ENCODE measurements around the gene BBC3.
"Not testable (repeated sequence)": the region's sequence is repeated elsewhere in the genome, so short reads cannot be mapped to it uniquely, and the experiment has no call there.

The BBC3 gene

GRCh38 chr19:47257411-47258169, 26.6 kb upstream of the BBC3 start:
- DNase-seq: no peak

DNA sequence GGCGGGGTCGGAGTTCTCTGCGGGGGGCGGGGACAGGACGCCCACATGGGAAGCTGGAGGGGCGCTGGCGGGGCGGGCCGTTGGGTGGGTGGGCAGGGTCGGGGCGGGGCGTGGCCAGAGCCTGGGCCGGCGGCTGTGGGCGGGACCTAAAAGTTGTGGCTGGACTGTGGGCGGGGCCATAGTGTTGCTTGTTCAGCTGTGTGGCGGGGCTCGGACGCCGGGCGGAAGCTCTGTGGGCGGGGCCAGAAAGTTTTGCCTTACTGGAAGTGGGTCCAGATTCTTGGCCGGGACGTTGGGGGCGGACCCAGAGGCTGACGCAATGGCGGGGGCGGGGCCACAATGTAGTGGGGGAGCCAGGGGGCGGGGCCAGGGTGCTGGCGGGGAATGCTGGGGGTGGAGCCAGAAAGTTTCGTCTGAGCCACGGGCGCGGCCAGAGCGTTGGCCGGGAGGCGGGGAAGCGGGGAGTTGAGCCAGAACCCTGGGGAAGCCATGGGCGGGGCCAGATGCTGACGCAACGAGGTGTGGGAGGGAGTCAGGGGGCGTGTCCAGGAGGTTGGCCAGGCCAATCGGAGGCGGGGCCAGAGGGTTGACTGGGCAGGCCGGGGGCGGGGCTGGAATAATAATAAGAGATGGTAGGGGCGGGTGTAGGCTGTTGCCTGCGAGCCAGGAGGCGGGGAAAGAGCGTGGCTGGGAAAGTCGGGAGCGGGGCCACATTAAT, 25.9 kb upstream of the BBC3 start:
- DNase-seq: peak; percentile 99 to 100

- DNase-seq: peak; percentile 93 to 94
These were observed 25.1 kb upstream of the BBC3 start, which contains the start of gene CCDC9 for GRCh38 chr19:47255879-47256692. TSS of gene CCDC9 (plus strand) at chr19:47256525. CDS start at chr19:47258401, 1,876 bp downstream.

DNA sequence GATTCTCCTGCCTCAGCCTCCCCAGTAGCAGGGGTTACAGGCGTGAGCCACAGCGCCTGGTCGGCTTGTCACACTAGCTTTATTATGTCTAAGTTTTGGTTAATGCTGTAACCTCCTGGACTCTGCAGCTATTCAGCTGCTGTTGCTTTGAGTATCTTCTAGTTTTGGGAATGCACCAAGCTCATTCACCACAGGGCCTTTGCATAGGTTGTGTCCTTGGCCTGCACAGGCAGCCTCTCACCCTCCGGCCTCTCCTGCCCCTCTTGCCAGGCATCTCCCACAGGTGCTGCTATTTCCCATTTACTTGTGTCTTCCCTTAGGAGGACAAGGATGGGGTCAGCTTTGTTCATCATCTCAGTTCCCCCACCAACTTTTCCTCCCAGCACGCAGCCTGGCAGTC, 23.0 kb upstream of the BBC3 start:
- DNase-seq: no peak

DNA sequence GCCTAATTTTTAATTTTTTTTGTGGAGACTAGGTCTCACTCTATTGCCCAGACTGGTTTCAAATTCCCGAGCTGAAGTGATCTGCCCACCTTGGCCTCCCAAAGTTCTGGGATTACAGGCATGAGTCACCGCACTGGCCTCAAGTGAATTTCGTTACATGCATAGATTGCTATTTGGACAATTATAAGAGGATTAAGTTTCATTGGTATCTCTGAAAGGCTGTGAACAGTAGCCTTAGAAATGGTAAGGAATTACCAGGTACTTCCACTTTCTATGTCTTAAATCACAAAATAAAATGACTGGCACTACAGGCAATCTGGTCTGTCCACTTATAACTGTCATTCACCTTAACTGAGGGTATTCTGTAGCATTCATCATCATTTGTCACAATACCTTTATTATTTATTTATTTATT, 22.5 kb upstream of the BBC3 start:
- DNase-seq: no peak

- DNase-seq: not testable (repeated sequence)
These were observed 22.0 kb upstream of the BBC3 start for GRCh38 chr19:47253016-47253415.

DNA sequence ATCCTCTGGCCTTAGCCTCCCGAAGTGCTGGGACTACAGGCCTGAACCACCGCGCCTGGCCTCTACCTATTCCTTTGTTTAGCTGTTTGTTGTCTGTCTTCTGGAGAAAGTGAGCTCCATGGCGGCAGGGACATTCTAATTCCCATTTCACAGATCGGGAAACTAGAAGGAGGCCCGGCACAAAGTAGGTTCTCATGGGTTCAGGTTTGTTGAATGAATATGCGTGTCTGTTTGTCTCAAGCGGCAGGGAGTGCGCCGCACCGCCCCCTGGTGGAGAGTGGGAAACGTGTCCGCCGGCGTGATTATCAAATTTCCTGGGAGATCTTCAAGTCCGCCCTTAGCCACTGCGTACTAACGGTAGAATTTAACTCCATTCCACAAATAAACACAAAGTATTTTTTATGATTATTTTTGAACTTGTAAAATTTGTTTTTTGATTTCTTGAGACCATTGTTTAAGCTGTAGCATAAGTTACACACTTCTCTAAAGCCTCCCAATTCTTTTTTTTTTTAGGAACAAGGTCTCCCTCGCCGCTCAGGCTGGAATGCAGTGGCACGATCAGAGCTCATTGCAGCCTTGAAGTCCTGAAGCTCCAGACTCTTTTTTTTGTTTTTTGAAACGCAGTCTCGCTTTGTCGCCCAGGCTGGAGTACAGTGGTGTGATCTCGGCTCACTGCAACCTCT, 16.4 kb upstream of the BBC3 start:
- peak; percentile 57 to 92 for DNase-seq

GRCh38 chr19:47243776-47244547, 13.0 kb upstream of the BBC3 start:
- peak; percentile 95 to 96 for DNase-seq

DNA sequence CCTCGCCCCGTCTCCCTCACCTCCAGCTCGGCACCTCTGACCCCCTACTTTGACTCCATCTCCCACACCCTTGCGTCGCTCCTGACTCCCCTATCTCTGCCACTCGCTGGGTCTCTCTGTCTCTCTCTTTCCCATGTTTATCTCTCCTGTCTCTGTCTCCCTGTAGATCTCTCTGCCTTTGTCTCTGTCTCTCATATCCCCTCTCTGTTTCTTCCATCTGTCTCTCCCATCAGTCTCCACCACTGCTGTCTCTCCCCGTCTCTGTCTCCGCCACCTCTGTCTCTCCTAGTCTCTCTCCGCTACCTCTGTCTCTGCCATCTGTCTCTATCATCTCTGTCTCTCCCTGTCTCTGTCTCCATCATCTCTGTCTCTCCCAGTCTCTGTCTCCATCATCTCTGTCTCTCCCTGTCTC, 12.4 kb upstream of the BBC3 start:
- DNase-seq: no peak

- no peak for DNase-seq
These were observed 11.0 kb upstream of the BBC3 start for GRCh38 chr19:47241919-47242577.

DNA sequence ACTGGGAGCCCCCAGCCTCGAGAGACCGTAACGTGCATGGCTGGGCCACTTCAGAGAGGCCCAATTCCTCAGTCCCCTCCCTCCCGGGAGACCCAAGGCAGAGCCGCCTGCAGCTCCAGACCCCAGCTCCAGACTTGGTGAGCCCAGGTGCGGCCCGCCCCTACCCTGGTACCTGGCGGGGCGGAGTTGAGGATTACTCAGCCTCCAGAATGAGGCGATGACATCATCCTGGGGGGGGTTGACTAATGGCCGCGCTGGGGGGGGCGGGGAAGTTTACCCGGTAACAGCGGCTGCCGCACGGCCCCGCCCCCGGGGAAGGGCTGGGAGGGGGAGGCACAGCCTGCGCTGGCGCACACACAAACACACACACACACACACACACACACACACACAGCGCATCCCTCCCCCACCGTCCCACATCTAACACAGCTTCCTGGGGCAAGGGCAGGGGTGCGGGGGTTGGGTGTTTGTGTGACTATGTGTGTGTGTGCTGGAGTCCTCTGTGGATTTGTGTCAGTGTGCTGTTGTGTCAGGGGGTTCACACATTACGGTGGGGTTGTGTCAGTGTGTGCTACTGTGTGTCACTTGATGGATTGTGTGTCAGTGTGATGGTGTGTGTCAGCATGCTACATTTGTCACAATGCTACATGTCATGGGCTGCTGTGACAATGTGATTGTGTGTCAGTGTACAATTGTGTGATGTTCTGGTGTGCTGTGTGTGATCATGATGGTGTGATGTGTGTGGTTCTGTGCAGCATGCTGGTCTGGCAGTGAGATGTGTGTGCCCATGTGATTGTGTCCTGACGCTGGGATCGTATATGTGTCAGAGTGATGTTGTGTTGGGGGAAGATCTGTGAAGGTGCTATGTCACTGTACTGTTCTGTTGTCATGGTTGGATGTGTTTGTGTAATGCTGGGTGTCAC, 10.3 kb upstream of the BBC3 start:
- DNase-seq: peak; percentile 45 to 72

GRCh38 chr19:47240556-47240955, 9.6 kb upstream of the BBC3 start:
- no peak for DNase-seq

GRCh38 chr19:47239610-47240296, 8.8 kb upstream of the BBC3 start:
- DNase-seq: no peak

DNA sequence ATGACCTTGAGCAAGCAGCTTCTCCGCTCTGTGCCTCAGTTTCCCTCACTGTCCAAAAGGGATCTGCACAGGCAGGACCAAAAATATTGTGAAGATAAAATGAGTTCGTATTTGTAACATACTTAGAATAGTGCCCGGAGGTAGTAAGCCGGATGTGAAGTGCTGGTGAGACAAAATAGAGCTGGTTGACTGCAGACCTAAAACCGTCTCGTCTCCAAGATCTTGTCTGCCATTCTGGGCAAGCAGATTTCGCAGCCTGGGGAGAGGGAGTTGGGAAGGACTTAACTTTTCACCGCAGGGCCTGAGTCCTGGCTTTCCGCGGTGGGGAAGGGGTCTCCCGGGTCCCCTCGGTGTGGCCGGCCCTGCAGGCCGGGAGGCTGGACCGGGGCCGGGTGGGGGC, 8.2 kb upstream of the BBC3 start:
- DNase-seq: no peak

DNA sequence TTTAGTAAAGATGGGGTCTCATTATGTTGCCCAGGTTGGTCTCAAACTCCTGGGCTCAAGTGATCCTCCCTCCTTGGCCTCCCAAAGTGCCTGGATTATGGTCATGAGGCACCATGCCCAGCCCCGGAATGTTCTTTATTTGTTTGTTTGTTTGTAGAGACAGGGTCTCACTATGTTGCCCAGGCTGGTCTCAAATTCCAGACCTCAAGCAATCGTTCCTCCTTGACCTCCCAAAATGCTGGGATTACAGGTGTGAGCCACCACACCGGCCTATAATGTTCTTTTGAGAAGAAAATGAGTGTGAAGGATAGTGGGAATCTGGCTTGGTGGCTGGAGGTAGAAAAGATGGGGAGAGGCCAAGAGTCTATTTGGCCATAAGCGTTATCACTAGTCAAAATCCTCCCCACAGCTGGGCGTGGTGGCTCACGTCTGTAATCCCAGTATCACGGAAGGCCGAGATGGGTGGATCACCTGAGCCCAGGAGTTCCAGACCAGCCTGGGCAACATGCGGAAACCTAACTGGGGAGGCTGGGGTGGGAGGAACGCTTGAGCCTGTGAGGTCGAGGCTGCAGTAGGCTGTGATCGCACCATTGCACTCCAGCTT, 5.2 kb upstream of the BBC3 start:
- no peak for DNase-seq

GRCh38 chr19:47232422-47233211, 1.6 kb upstream of the BBC3 start:
- DNase-seq: peak; percentile 62 to 88

GRCh38 chr19:47231215-47232054, 436 bp upstream of the BBC3 start:
- peak; percentile 80 to 83 for DNase-seq

Measured in inflammatory macrophage treated with lipopolysaccharide for 1 hour (primary cell).